OCI-LY7 (cell line): Measurements from ENCODE around the gene CDK10. TPM values are rescaled to one million over a fixed set of nuclear protein-coding genes. Genes with fewer than 3 reads are reported as not detected.

ENCODE experiments used
- BruUV-seq: library from RNA; stranded (reverse); fragments of 400-500 nt; replicated peaks from 2 replicates; lab custom pipeline; 2021; lab: Mats Ljungman, UMichigan
- CTCF ChIA-PET: fragments of 300-600 bp; sonication (Branson Sonifier 250); formaldehyde crosslinking; loops from one replicate; lab custom pipeline; 2022; ENCODE audit warnings: antibody characterized with exemption; ENCODE audit not compliant: unreplicated experiment; lab: Charles Lee
- POLR2A ChIA-PET: fragments of 300-600 bp; sonication (Branson Sonifier 250); formaldehyde crosslinking; loops from one replicate; lab custom pipeline; 2022; ENCODE audit warnings: antibody characterized with exemption; lab: Charles Lee
- DNase-seq: peaks from one replicate; pipeline ENCODE4 v3.0.0-alpha.2; 2015; ENCODE audit warnings: low spot score
- H2AFZ ChIP-seq: fragments of 200-600 bp; sonication (generic), shearing (Covaris generic); 2 replicates; pipeline ENCODE4 v1.6.1; 2014; ENCODE audit warnings: mild to moderate bottlenecking, antibody characterized with exemption, low read length, moderate library complexity
- H3K27ac ChIP-seq: fragments of 200-600 bp; sonication (generic); 2 replicates; pipeline ENCODE4 v1.5.1; 2014; ENCODE audit warnings: mixed run types, low read depth, mild to moderate bottlenecking, moderate library complexity, low read length, inconsistent platforms; ENCODE audit not compliant: poor library complexity, severe bottlenecking
- H3K36me3 ChIP-seq: fragments of 200-600 bp; sonication (generic); 2 replicates; pipeline ENCODE4 v1.6.1; 2014; ENCODE audit warnings: mild to moderate bottlenecking, antibody characterized with exemption, low read length, moderate library complexity, mixed read lengths; ENCODE audit not compliant: insufficient read depth
- H3K4me1 ChIP-seq: fragments of 200-600 bp; sonication (generic); 2 replicates; pipeline ENCODE4 v1.5.1; 2014; ENCODE audit warnings: mild to moderate bottlenecking, low read length; ENCODE audit not compliant: insufficient read depth, poor library complexity, severe bottlenecking
- H3K4me2 ChIP-seq: fragments of 200-600 bp; sonication (generic); 2 replicates; pipeline ENCODE4 v1.6.1; 2014; ENCODE audit warnings: mild to moderate bottlenecking, low read length
- H3K4me3 ChIP-seq: fragments of 200-600 bp; sonication (generic); 2 replicates; pipeline ENCODE4 v1.5.1; 2014; ENCODE audit warnings: mild to moderate bottlenecking, low read depth, low read length; ENCODE audit not compliant: poor library complexity, severe bottlenecking
- H3K79me2 ChIP-seq: fragments of 200-600 bp; sonication (generic); 2 replicates; pipeline ENCODE4 v1.6.1; 2016; ENCODE audit warnings: low read depth, mild to moderate bottlenecking, low read length, moderate library complexity, mixed read lengths; ENCODE audit not compliant: insufficient read depth
- H3K9me2 ChIP-seq: fragments of 200-600 bp; sonication (generic); 2 replicates; pipeline ENCODE4 v1.6.1; 2016; ENCODE audit warnings: mild to moderate bottlenecking, low read length, mixed read lengths; ENCODE audit not compliant: insufficient read depth
- H3K9me3 ChIP-seq: fragments of 200-600 bp; sonication (generic); 2 replicates; pipeline ENCODE4 v1.6.1; 2014; ENCODE audit warnings: mild to moderate bottlenecking, mixed run types, low read length, mixed read lengths
- H4K20me1 ChIP-seq: fragments of 200-600 bp; sonication (generic); 2 replicates; pipeline ENCODE4 v1.6.1; 2014; ENCODE audit warnings: mild to moderate bottlenecking, antibody characterized with exemption, low read length, moderate library complexity, mixed read lengths; ENCODE audit not compliant: insufficient read depth
- CTCF ChIP-seq: fragments of 200-600 bp; sonication (generic); conservative IDR thresholded peaks from 2 replicates; pipeline ENCODE4 v1.5.1; 2014; ENCODE audit warnings: mild to moderate bottlenecking, antibody characterized with exemption, low read length, moderate library complexity, mixed read lengths
- EZH2phosphoT487 ChIP-seq: fragments of 200-600 bp; sonication (generic); IDR thresholded peaks from 2 replicates; pipeline ENCODE4 v1.6.1; 2018; ENCODE audit warnings: low read depth, borderline replicate concordance, mild to moderate bottlenecking, mixed run types, antibody characterized with exemption, low read length, moderate library complexity, mixed read lengths
- intact Hi-C: fragments of 100-400 bp; cut with micrococcal nuclease; formaldehyde crosslinking; loops from one replicate; pipeline ENCODE4 v1.10.0; 2022; ENCODE audit not compliant: unreplicated experiment
- total RNA-seq, 2 experiments: library from RNA; depleted of rRNA in 1 of 2; stranded (reverse); fragments of >200 nt in 1 of 2; shearing (Covaris generic) in 1 of 2; gene quantifications; 2 replicates each; pipeline ENCODE4 v1.2.3, GENCODE V29; 2014 to 2022

The CDK10 gene
- total RNA-seq, 2 experiments from 2014 or later, result 98.6 to 130 TPM

- H4K20me1 ChIP-seq, result no peaks in the 10 kb centered on the region
- H2AFZ ChIP-seq, result no peak overlapping the region
- no peak overlapping the region for H3K4me2 ChIP-seq
- H3K9me2 ChIP-seq, result no peaks in the 10 kb centered on the region
- no peak overlapping the region for H3K4me3 ChIP-seq
- no peaks in the 10 kb centered on the region for H3K79me2 ChIP-seq
- no peaks in the 10 kb centered on the region for H3K9me3 ChIP-seq
- no TSS peak for BruUV-seq
- no peak overlapping the region for H3K27ac ChIP-seq
- TF ChIP-seq CTCF (no peak), EZH2phosphoT487 (no peak)
- DNase-seq, result no peak
- H3K4me1 ChIP-seq, result no peaks in the 10 kb centered on the region
- peaks cover 46% of the 10 kb centered on the region for H3K36me3 ChIP-seq
- intact Hi-C loops, result no loop called here
- CTCF ChIA-PET, result no interaction called here
- POLR2A ChIA-PET, result no interaction called here
Observed at GRCh38 chr16:89646270-89646669, 40.2 kb upstream of the CDK10 start.

- Histone ChIP-seq H3K79me2 (no peaks in the 10 kb centered on the region), H3K36me3 (peaks cover 50% of the 10 kb centered on the region), H4K20me1 (no peaks in the 10 kb centered on the region), H3K4me3 (no peak overlapping the region), H3K4me2 (no peak overlapping the region), H3K9me3 (no peaks in the 10 kb centered on the region), H2AFZ (no peak overlapping the region), H3K9me2 (no peaks in the 10 kb centered on the region), H3K27ac (no peak overlapping the region), H3K4me1 (no peaks in the 10 kb centered on the region)
- ChIA-PET CTCF (no interaction called here), POLR2A (no interaction called here)
- no TSS peak for BruUV-seq
- intact Hi-C loops, result no loop called here
- TF ChIP-seq CTCF (no peak), EZH2phosphoT487 (no peak)
- DNase-seq, result no peak
Observed at GRCh38 chr16:89646906-89647305, 39.6 kb upstream of the CDK10 start.

DNA sequence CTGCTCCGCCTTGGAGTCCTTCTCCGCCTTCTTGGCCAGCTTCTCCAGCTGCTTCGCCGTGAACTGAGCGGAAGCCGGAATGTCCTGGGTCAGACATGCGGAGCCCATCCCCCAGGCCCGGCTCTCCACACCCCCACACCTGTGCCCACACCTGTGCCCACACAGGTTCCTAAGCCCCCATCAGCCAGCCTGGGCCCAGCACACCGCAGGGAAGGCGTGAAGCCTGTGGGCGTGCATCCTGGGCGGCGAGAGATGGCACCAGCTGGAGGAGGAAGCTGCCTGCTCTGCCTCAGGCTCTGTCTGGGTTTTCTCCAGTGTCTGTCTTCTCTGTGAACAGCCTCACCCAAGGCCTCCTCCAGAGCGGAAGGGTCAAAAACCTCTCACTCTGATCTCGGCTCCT is 34.9 kb upstream of the CDK10 start:
- ChIA-PET CTCF (no interaction called here), POLR2A (no interaction called here)
- peaks cover 4% of the 10 kb centered on the region for H3K4me1 ChIP-seq
- DNase-seq, result no peak
- H3K4me2 ChIP-seq, result no peak overlapping the region
- no peak overlapping the region for H3K4me3 ChIP-seq
- intact Hi-C loops, result no loop called here
- no peak overlapping the region for H2AFZ ChIP-seq
- no peaks in the 10 kb centered on the region for H4K20me1 ChIP-seq
- peaks cover 9% of the 10 kb centered on the region for H3K79me2 ChIP-seq
- H3K36me3 ChIP-seq, result peaks cover 45% of the 10 kb centered on the region
- no TSS peak for BruUV-seq
- TF ChIP-seq EZH2phosphoT487, result no peak
- H3K27ac ChIP-seq, result no peak overlapping the region
- H3K9me2 ChIP-seq, result no peaks in the 10 kb centered on the region
- H3K9me3 ChIP-seq, result no peaks in the 10 kb centered on the region
